ENCODE measurements around the gene ABCE1. TPM values are rescaled to one million over a fixed set of nuclear protein-coding genes. Genes with fewer than 3 reads are reported as not detected.

ABCE1 gene
- polyA plus RNA-seq, 1 experiment, result 50.6 TPM

Small RNA genes lying within 50 kb of the gene (small RNA-seq; reads per million reads assigned to genes)
- not detected for gene RF00019 (ENCODE audit: insufficient read length, low read depth, low replicate concordance)

Other genes starting within 250 kb of the ABCE1 start
- 10.3 and 21.0 TPM in 2 replicates for gene ANAPC10, start 115 bp upstream of the ABCE1 start, polyA plus RNA-seq (2011; rRNA removed)
- 13.3 and 21.4 TPM in 2 replicates for gene OTUD4, start 82.3 kb downstream of the ABCE1 start, polyA plus RNA-seq (2011; rRNA removed)

All from BJ (cell line).